DOHH2 (cell line): ENCODE measurements around the gene GLIS2.
A peak's percentile ranks its signal among the peaks of the same experiment; 100 is the strongest.

ENCODE experiments used
- H3F3A ChIP-seq: fragments of 200-600 bp; sonication (generic), shearing (Covaris generic); 2 replicates; pipeline ENCODE4 v1.6.0; 2016; ENCODE audit warnings: antibody characterized with exemption, mild to moderate bottlenecking; ENCODE audit not compliant: control insufficient read depth, insufficient read depth
- H3K27ac ChIP-seq: fragments of 200-600 bp; sonication (generic); 2 replicates; pipeline ENCODE4 v1.5.1; 2014; ENCODE audit warnings: low read depth, mild to moderate bottlenecking, low read length, moderate library complexity
- H3K27me3 ChIP-seq: fragments of 200-600 bp; sonication (generic); 2 replicates; pipeline ENCODE4 v1.6.1; 2014; ENCODE audit warnings: mild to moderate bottlenecking, low read length, mixed read lengths; ENCODE audit not compliant: control insufficient read depth
- H3K36me3 ChIP-seq: fragments of 200-600 bp; sonication (generic); 2 replicates; pipeline ENCODE4 v1.6.1; 2014; ENCODE audit warnings: mild to moderate bottlenecking, low read length, moderate library complexity, mixed read lengths; ENCODE audit not compliant: control insufficient read depth
- H3K4me1 ChIP-seq: fragments of 200-600 bp; sonication (generic); 2 replicates; pipeline ENCODE4 v1.6.1; 2014; ENCODE audit warnings: mild to moderate bottlenecking, low read length, mixed read lengths; ENCODE audit not compliant: control insufficient read depth
- H3K4me2 ChIP-seq: fragments of 200-600 bp; sonication (generic); 2 replicates; pipeline ENCODE4 v1.6.0; 2014; ENCODE audit warnings: mild to moderate bottlenecking, low read length, moderate library complexity
- H3K4me3 ChIP-seq: fragments of 200-600 bp; sonication (generic); 2 replicates; pipeline ENCODE4 v1.5.1; 2014; ENCODE audit warnings: mild to moderate bottlenecking, low read length, mixed read lengths
- H3K79me2 ChIP-seq: fragments of 200-600 bp; sonication (generic); 2 replicates; pipeline ENCODE4 v1.6.1; 2014; ENCODE audit warnings: mild to moderate bottlenecking, low read length, mixed read lengths; ENCODE audit not compliant: control insufficient read depth
- H3K9me2 ChIP-seq: fragments of 200-600 bp; sonication (generic); replicated peaks from 2 replicates; pipeline ENCODE4 v1.6.1; 2014; ENCODE audit warnings: mild to moderate bottlenecking, low read length, mixed read lengths; ENCODE audit not compliant: control insufficient read depth
- H3K9me3 ChIP-seq: fragments of 200-600 bp; sonication (generic); 2 replicates; pipeline ENCODE4 v1.6.1; 2014; ENCODE audit warnings: antibody characterized with exemption, low read length, mixed read lengths; ENCODE audit not compliant: control insufficient read depth, insufficient read depth
- H4K20me1 ChIP-seq: fragments of 200-600 bp; sonication (generic); 2 replicates; pipeline ENCODE4 v1.6.0; 2014; ENCODE audit warnings: low read depth, mild to moderate bottlenecking, antibody characterized with exemption, low read length, moderate library complexity; ENCODE audit not compliant: control insufficient read depth, insufficient read depth
- CTCF ChIP-seq: fragments of 200-600 bp; sonication (generic); IDR thresholded peaks from one replicate; pipeline ENCODE4 v1.5.1; 2014; ENCODE audit warnings: antibody characterized with exemption, mild to moderate bottlenecking, low read depth, low read length; ENCODE audit not compliant: poor library complexity, severe bottlenecking
- EZH2phosphoT487 ChIP-seq: fragments of 200-600 bp; sonication (generic); IDR thresholded peaks from 2 replicates; pipeline ENCODE4 v1.6.1; 2017; ENCODE audit warnings: borderline replicate concordance, mild to moderate bottlenecking, antibody characterized with exemption, low read length, moderate library complexity, mixed read lengths

GLIS2 gene

GRCh38 chr16:4372001-4372577 lies 56.2 kb downstream of the GLIS2 start:
- Histone ChIP-seq H3K4me2 (peak overlapping the region; percentile 60), H3F3A (no peaks in the 10 kb centered on the region), H3K79me2 (no peaks in the 10 kb centered on the region), H3K36me3 (peaks cover 4% of the 10 kb centered on the region; the same call in 1 of the 2 replicates), H3K4me1 (peaks cover 35% of the 10 kb centered on the region), H4K20me1 (peaks cover 19% of the 10 kb centered on the region), H3K9me3 (no peaks in the 10 kb centered on the region), H3K9me2 (no peaks in the 10 kb centered on the region), H3K4me3 (peak overlapping the region; percentile 56), H3K27ac (no peak overlapping the region), H3K27me3 (peaks cover 5% of the 10 kb centered on the region)
- TF ChIP-seq CTCF = no peak
- no peak for TF ChIP-seq EZH2phosphoT487

GRCh38 chr16:4372578-4373355 lies 56.9 kb downstream of the GLIS2 start:
- peaks cover 5% of the 10 kb centered on the region for H3K27me3 ChIP-seq
- no peak overlapping the region for H3K27ac ChIP-seq
- H3K4me3 ChIP-seq = peak overlapping the region; percentile 56
- no peaks in the 10 kb centered on the region for H3F3A ChIP-seq
- H3K4me1 ChIP-seq = peaks cover 35% of the 10 kb centered on the region
- H3K9me3 ChIP-seq = no peaks in the 10 kb centered on the region
- no peaks in the 10 kb centered on the region for H3K36me3 ChIP-seq
- peaks cover 19% of the 10 kb centered on the region for H4K20me1 ChIP-seq
- no peaks in the 10 kb centered on the region for H3K9me2 ChIP-seq
- no peaks in the 10 kb centered on the region for H3K79me2 ChIP-seq
- no peak for TF ChIP-seq EZH2phosphoT487
- no peak for TF ChIP-seq CTCF
- H3K4me2 ChIP-seq = peak overlapping the region; percentile 60

GRCh38 chr16:4373356-4373908 lies 57.6 kb downstream of the GLIS2 start:
- no peaks in the 10 kb centered on the region for H3K79me2 ChIP-seq
- H3K27me3 ChIP-seq = peaks cover 5% of the 10 kb centered on the region
- H4K20me1 ChIP-seq = peaks cover 19% of the 10 kb centered on the region
- H3K4me1 ChIP-seq = peaks cover 35% of the 10 kb centered on the region
- H3K27ac ChIP-seq = no peak overlapping the region
- TF ChIP-seq EZH2phosphoT487 (no peak), CTCF (no peak)
- H3K4me3 ChIP-seq = no peak overlapping the region
- H3K9me2 ChIP-seq = no peaks in the 10 kb centered on the region
- no peaks in the 10 kb centered on the region for H3F3A ChIP-seq
- H3K36me3 ChIP-seq = no peaks in the 10 kb centered on the region
- H3K9me3 ChIP-seq = no peaks in the 10 kb centered on the region
- H3K4me2 ChIP-seq = peak overlapping the region; percentile 60
